Measurements from ENCODE around the gene VARS2. TPM values are rescaled to one million over a fixed set of nuclear protein-coding genes. Genes with fewer than 3 reads are reported as not detected.
"Not testable (repeated sequence)": the region's sequence is repeated elsewhere in the genome, so short reads cannot be mapped to it uniquely, and the experiment has no call there.

The VARS2 gene
- total and polyA plus RNA-seq, 9 of the 15 experiments (the other 6 are each of a cell fraction or from before 2014, with no cell fraction given), result 1.6 to 53.6 (median 29.9) TPM

DNA sequence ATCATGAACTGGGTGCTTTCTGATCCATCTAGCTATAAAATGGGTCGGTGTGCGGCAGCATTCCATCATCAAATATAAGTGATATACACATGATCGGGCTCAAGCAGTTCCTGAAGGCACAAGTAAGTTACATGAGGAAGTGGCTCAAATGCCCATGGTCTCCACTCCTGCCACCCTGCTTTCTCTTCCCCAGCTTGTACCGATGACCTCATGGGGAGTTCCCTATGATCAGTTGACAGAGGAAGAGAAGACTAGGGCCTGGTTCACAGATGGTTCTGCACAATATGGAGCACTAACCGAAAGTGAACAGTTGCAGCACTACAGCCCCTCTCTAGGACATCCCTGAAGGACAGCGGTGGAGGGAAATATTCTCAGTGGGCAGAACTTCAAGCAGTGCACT is 55.1 kb downstream of the VARS2 start:
- H3K9me3 ChIP-seq (replicated peaks; ENCODE audit: control insufficient read depth, insufficient read depth, low read depth, low read length); ATAC-seq; H3K79me2 ChIP-seq (ENCODE audit: control insufficient read depth, insufficient read depth, low read length); H3K4me2 ChIP-seq (ENCODE audit: insufficient read depth, low read length); CTCF ChIA-PET (ENCODE audit: low intra/inter-chr PET ratio); H3K9me1 ChIP-seq (ENCODE audit: control insufficient read depth, insufficient read depth, low read length); H3K36me3 ChIP-seq (ENCODE audit: control insufficient read depth, insufficient read depth, low read length); DNase-seq (ENCODE audit: extremely low read depth in 1 of 4, low spot score in 3 of 4); H4K20me1 ChIP-seq (replicated peaks; ENCODE audit: control insufficient read depth, insufficient read depth, low read length); H3K27ac ChIP-seq (ENCODE audit: extremely low read depth, low read depth, low read length); intact Hi-C loops (cut with micrococcal nuclease); H2AFZ ChIP-seq (ENCODE audit: low read depth, low read length); H3K4me3 ChIP-seq; BruUV-seq (replicated peaks); H3K4me1 ChIP-seq (replicated peaks in 1 of 2; ENCODE audit: control insufficient read depth in 2 of 2, insufficient read depth in 2 of 2, low read length in 2 of 2); H3K9ac ChIP-seq (ENCODE audit: insufficient read depth in 1 of 2, low read depth in 2 of 2, low read length in 2 of 2); FAIRE-seq; in situ Hi-C loops (cut with MboI): not testable (repeated sequence)
- POLR2A ChIA-PET, result interaction anchor here (0.6 kb wide), 1 partner anchor 22 kb away, joined by 3 read pairs; no protein-coding TSS in a partner anchor
- WGBS (ENCODE audit: insufficient coverage, low coverage, missing lambda C conversion rate), result under 1% methylated on average over 6 of the region's 6 CpGs
- H3K27me3 ChIP-seq (ENCODE audit: control insufficient read depth in 2 of 2, insufficient read depth in 2 of 2, low read length in 2 of 2), result peaks cover 26 to 45% of the 10 kb centered on the region in 2 experiments; a peak in 4 of 5 replicates

- H3K27ac ChIP-seq (ENCODE audit: extremely low read depth, low read depth, low read length), result no peak overlapping the region
- no peaks in the 10 kb centered on the region for H3K9me3 ChIP-seq (replicated peaks; ENCODE audit: control insufficient read depth, insufficient read depth, low read depth, low read length)
- H3K79me2 ChIP-seq (ENCODE audit: control insufficient read depth, insufficient read depth, low read length), result no peaks in the 10 kb centered on the region
- DNase-seq (ENCODE audit: extremely low read depth in 1 of 4, low spot score in 3 of 4) (no peak), ATAC-seq (no peak), FAIRE-seq (no peak)
- H3K4me1 ChIP-seq (replicated peaks in 1 of 2; ENCODE audit: control insufficient read depth in 2 of 2, insufficient read depth in 2 of 2, low read length in 2 of 2), result no peaks in the 10 kb centered on the region
- in situ Hi-C loops (cut with MboI), result no loop called here
- intact Hi-C loops (cut with micrococcal nuclease), result no loop called here
- POLR2A ChIA-PET, result no interaction called here
- H3K4me3 ChIP-seq, result no peak overlapping the region
- H3K27me3 ChIP-seq (ENCODE audit: control insufficient read depth in 2 of 2, insufficient read depth in 2 of 2, low read length in 2 of 2), result peaks cover 31 to 40% of the 10 kb centered on the region in 2 experiments; a peak in 4 of 5 replicates
- H3K36me3 ChIP-seq (ENCODE audit: control insufficient read depth, insufficient read depth, low read length), result no peaks in the 10 kb centered on the region
- 6% methylated on average over 5 of the region's 5 CpGs for WGBS (ENCODE audit: insufficient coverage, low coverage, missing lambda C conversion rate)
- no TSS peak for BruUV-seq (replicated peaks)
- no peak overlapping the region for H3K9ac ChIP-seq (ENCODE audit: insufficient read depth in 1 of 2, low read depth in 2 of 2, low read length in 2 of 2)
- no peaks in the 10 kb centered on the region for H4K20me1 ChIP-seq (replicated peaks; ENCODE audit: control insufficient read depth, insufficient read depth, low read length)
- no peak overlapping the region for H3K4me2 ChIP-seq (ENCODE audit: insufficient read depth, low read length)
- H3K9me1 ChIP-seq (ENCODE audit: control insufficient read depth, insufficient read depth, low read length), result no peaks in the 10 kb centered on the region
- CTCF ChIA-PET (ENCODE audit: low intra/inter-chr PET ratio), result no interaction called here
- H2AFZ ChIP-seq (ENCODE audit: low read depth, low read length), result no peak overlapping the region
- TF ChIP-seq XRCC5 (IDR thresholded peaks at IDR 0.05; ENCODE audit: low read depth, low read length) (no peak), MBD1 (CRISPR knock-in tag; IDR thresholded peaks at IDR 0.05) (no peak), NR3C1 (CRISPR knock-in tag; IDR thresholded peaks at IDR 0.05) (no peak), MYBL2 (IDR thresholded peaks at IDR 0.05; ENCODE audit: low read depth) (no peak), MYBL2 (CRISPR knock-in tag; IDR thresholded peaks at IDR 0.05; ENCODE audit: borderline replicate concordance) (no peak), ARID3B (CRISPR knock-in tag; IDR thresholded peaks at IDR 0.05; ENCODE audit: borderline replicate concordance) (no peak), KAT2B (IDR thresholded peaks at IDR 0.05; ENCODE audit: low read depth, low read length) (no peak)
- TF ChIP-seq, protein P1, sequence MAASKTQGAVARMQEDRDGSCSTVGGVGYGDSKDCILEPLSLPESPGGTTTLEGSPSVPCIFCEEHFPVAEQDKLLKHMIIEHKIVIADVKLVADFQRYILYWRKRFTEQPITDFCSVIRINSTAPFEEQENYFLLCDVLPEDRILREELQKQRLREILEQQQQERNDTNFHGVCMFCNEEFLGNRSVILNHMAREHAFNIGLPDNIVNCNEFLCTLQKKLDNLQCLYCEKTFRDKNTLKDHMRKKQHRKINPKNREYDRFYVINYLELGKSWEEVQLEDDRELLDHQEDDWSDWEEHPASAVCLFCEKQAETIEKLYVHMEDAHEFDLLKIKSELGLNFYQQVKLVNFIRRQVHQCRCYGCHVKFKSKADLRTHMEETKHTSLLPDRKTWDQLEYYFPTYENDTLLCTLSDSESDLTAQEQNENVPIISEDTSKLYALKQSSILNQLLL (CRISPR knock-in tag; IDR thresholded peaks at IDR 0.05; ENCODE audit: borderline replicate concordance), result no peak
- TF ChIP-seq, protein P2, sequence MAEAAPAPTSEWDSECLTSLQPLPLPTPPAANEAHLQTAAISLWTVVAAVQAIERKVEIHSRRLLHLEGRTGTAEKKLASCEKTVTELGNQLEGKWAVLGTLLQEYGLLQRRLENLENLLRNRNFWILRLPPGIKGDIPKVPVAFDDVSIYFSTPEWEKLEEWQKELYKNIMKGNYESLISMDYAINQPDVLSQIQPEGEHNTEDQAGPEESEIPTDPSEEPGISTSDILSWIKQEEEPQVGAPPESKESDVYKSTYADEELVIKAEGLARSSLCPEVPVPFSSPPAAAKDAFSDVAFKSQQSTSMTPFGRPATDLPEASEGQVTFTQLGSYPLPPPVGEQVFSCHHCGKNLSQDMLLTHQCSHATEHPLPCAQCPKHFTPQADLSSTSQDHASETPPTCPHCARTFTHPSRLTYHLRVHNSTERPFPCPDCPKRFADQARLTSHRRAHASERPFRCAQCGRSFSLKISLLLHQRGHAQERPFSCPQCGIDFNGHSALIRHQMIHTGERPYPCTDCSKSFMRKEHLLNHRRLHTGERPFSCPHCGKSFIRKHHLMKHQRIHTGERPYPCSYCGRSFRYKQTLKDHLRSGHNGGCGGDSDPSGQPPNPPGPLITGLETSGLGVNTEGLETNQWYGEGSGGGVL (CRISPR knock-in tag; IDR thresholded peaks at IDR 0.05), result no peak
Measured at GRCh38 chr6:30970946-30971345, 56.9 kb downstream of the VARS2 start.

Measured in K562 (cell line).